ENCODE results near the gene TRIM39. TPM values are rescaled to one million over a fixed set of nuclear protein-coding genes. Genes with fewer than 3 reads are reported as not detected.

TRIM39 gene
- total and polyA plus RNA-seq, 12 donors, result 5.2 to 10.6 (median 8.4) TPM

DNA sequence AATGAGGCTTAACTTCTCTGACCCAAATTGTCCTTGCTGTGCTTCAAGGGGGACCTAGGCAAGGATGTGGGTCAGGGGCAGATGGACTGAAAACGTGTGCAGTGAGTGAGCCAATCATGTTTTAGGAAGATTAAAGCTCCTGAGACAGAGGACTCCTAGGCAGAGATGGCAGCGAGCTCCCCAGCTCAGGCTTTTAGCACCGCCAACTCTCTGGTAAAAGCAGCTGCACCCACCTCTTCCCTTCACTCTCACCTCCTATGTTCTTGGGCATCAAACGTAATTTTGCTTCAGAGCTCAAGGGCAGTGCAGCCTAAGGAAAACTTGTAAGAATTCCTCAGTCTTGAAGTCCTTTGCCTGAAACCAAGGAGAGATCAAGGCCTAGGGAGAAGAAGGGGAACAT lies 28.6 kb downstream of the TRIM39 start:
- Histone ChIP-seq H3K27ac (no peak overlapping the region), H3K4me1 (peaks cover 0 to 8% (median 4%) of the 10 kb centered on the region in 9 donors), H3K27me3 (peaks cover 0 to 97% (median 37%) of the 10 kb centered on the region in 7 donors), H3K9me3 (no peaks in the 10 kb centered on the region), H3K36me3 (no peaks in the 10 kb centered on the region), H3K4me3 (no peak overlapping the region)
- DNase-seq (no peak), ATAC-seq (no peak)
- WGBS, 2 donors, result 57 to 71% methylated on average over 4 of the region's 4 CpGs
- intact Hi-C loops (cut with DNase I), result loop anchor here in 1 of 10 donors (5.0 kb wide), 1 partner anchor 42 kb away; no protein-coding TSS in a partner anchor
- TF ChIP-seq, protein P1, sequence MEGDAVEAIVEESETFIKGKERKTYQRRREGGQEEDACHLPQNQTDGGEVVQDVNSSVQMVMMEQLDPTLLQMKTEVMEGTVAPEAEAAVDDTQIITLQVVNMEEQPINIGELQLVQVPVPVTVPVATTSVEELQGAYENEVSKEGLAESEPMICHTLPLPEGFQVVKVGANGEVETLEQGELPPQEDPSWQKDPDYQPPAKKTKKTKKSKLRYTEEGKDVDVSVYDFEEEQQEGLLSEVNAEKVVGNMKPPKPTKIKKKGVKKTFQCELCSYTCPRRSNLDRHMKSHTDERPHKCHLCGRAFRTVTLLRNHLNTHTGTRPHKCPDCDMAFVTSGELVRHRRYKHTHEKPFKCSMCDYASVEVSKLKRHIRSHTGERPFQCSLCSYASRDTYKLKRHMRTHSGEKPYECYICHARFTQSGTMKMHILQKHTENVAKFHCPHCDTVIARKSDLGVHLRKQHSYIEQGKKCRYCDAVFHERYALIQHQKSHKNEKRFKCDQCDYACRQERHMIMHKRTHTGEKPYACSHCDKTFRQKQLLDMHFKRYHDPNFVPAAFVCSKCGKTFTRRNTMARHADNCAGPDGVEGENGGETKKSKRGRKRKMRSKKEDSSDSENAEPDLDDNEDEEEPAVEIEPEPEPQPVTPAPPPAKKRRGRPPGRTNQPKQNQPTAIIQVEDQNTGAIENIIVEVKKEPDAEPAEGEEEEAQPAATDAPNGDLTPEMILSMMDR (IDR thresholded peaks at IDR 0.05), result no peak

- H3K4me1 ChIP-seq, result peaks cover 0 to 8% (median 4%) of the 10 kb centered on the region in 9 donors
- TF ChIP-seq, protein P1 (IDR thresholded peaks at IDR 0.05), result no peak
- H3K4me3 ChIP-seq, result no peak overlapping the region
- ATAC-seq (no peak), DNase-seq (no peak)
- intact Hi-C loops (cut with DNase I), result loop anchor here in 2 of 10 donors (2.0 to 5.0 kb wide), 2 partner anchors 38 to 41 kb away; no protein-coding TSS in a partner anchor
- no peak overlapping the region for H3K27ac ChIP-seq
- H3K9me3 ChIP-seq, result no peaks in the 10 kb centered on the region
- 74% methylated on average over 1 of the region's 1 CpG for WGBS, 2 donors
- H3K27me3 ChIP-seq, result peaks cover 0 to 98% (median 42%) of the 10 kb centered on the region in 7 donors
- H3K36me3 ChIP-seq, result no peaks in the 10 kb centered on the region
Observed at GRCh38 chr6:30356536-30356935, 29.8 kb downstream of the TRIM39 start.

GRCh38 chr6:30357678-30358540 lies 31.2 kb downstream of the TRIM39 start:
- TF ChIP-seq, protein P1 (IDR thresholded peaks at IDR 0.05), result peak; percentile 48 to 83 (median 71)
- Histone ChIP-seq H3K27me3 (peaks cover 0 to 98% (median 51%) of the 10 kb centered on the region in 7 donors), H3K27ac (no peak overlapping the region), H3K9me3 (peaks cover 0 to 7% (median 0%) of the 10 kb centered on the region in 11 donors), H3K4me1 (peaks cover 0 to 8% (median 4%) of the 10 kb centered on the region in 9 donors), H3K36me3 (no peaks in the 10 kb centered on the region), H3K4me3 (peak overlapping the region in 8 of 10 donors; percentile 19 to 36 (median 30))
- DNase-seq (peak in 1 of 2 donors; percentile 31), ATAC-seq (peak in 6 of 8 donors; percentile 42 to 63 (median 56))
- intact Hi-C loops (cut with DNase I), result loop anchor here in 2 of 10 donors (2.0 to 5.0 kb wide), 2 partner anchors 37 to 39 kb away; no protein-coding TSS in a partner anchor
- WGBS, 2 donors, result 3 to 4% methylated on average over 40 of the region's 40 CpGs

DNA sequence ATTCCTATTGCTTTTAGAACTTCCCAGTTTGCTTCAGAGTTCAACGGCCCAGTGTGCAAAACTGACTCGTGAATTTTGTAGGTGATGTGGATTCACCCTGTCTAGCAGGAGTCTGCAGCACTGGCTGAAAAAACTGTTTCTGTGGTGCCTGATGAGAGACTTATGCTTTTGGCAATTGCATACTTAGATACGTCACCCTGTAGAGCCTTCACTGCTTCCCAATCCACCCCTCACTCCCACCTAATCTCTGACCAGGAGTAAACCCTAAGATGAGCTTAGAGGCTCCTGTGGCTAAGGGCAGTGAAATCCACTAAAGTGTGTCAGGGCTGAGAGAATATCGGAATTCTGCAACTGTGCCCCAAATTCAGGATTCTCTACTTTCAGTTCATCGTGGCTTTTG lies 32.5 kb downstream of the TRIM39 start:
- TF ChIP-seq, protein P1 (IDR thresholded peaks at IDR 0.05), result no peak
- H3K4me3 ChIP-seq, result no peak overlapping the region
- peaks cover 0 to 97% (median 59%) of the 10 kb centered on the region in 7 donors for H3K27me3 ChIP-seq
- no peak for ATAC-seq
- peaks cover 0 to 8% (median 0%) of the 10 kb centered on the region in 11 donors for H3K9me3 ChIP-seq
- 63 to 69% methylated on average over 5 of the region's 5 CpGs for WGBS, 2 donors
- no peaks in the 10 kb centered on the region for H3K36me3 ChIP-seq
- H3K4me1 ChIP-seq, result peaks cover 0 to 8% (median 4%) of the 10 kb centered on the region in 9 donors
- intact Hi-C loops (cut with DNase I), result loop anchor here in 1 of 10 donors (5.0 kb wide), 1 partner anchor 38 kb away; no protein-coding TSS in a partner anchor
- DNase-seq, result no peak
- no peak overlapping the region for H3K27ac ChIP-seq
